H1 (cell line): ENCODE data around the gene TMEM163. TPM values are rescaled to one million over a fixed set of nuclear protein-coding genes. Genes with fewer than 3 reads are reported as not detected.

Source experiments
- CTCF ChIA-PET: fragments of 300-600 bp; sonication (Branson Sonifier 250); formaldehyde crosslinking; loops from one replicate; lab custom pipeline; 2021; ENCODE audit not compliant: partially characterized antibody; lab: Charles Lee
- POLR2A ChIA-PET: fragments of 300-600 bp; sonication (Branson Sonifier 250); formaldehyde crosslinking; loops from one replicate; lab custom pipeline; 2021; ENCODE audit warnings: inconsistent platforms; ENCODE audit not compliant: partially characterized antibody; lab: Charles Lee
- DNase-seq, 2 experiments: peaks; one replicate each; pipeline versions ENCODE4 v3.0.0 to v3.0.0-alpha.2; 2010 to 2022; ENCODE audit warnings: low spot score in 2 of 2, low read depth in 1 of 2, mixed read lengths in 1 of 2
- FAIRE-seq: peaks from 2 replicates; lab custom pipeline; 2011; peaks lifted over from hg19 to GRCh38; lab: Jason Lieb, UNC
- H2AFZ ChIP-seq: 2 replicates; pipeline ENCODE4 v1.8.1; 2012; ENCODE audit warnings: low read length, inconsistent platforms
- H2AK5ac ChIP-seq: 2 replicates; pipeline ENCODE4 v1.6.1; 2013; ENCODE audit warnings: low read depth, low read length
- H2BK120ac ChIP-seq: replicated peaks from 2 replicates; pipeline ENCODE3; 2013; ENCODE audit warnings: low read depth, low read length, inconsistent platforms
- H2BK12ac ChIP-seq: 2 replicates; pipeline ENCODE4 v1.6.1; 2013; ENCODE audit warnings: low read depth, low read length
- H2BK15ac ChIP-seq: 2 replicates; pipeline ENCODE4 v1.6.1; 2013; ENCODE audit warnings: low read length
- H2BK20ac ChIP-seq: 2 replicates; pipeline ENCODE4 v1.6.1; 2013; ENCODE audit warnings: low read length
- H2BK5ac ChIP-seq: 2 replicates; pipeline ENCODE4 v1.6.1; 2013; ENCODE audit warnings: low read depth, low read length
- H3K14ac ChIP-seq: 2 replicates; pipeline ENCODE4 v1.6.1; 2013; ENCODE audit warnings: inconsistent platforms; ENCODE audit not compliant: insufficient read length
- H3K18ac ChIP-seq: 2 replicates; pipeline ENCODE4 v1.6.1; 2013; ENCODE audit warnings: low read length; ENCODE audit errors: extremely low read depth
- H3K23ac ChIP-seq: 2 replicates; pipeline ENCODE4 v1.6.1; 2013; ENCODE audit warnings: inconsistent platforms; ENCODE audit not compliant: insufficient read length
- H3K23me2 ChIP-seq: 2 replicates; pipeline ENCODE4 v1.6.1; 2013; ENCODE audit warnings: low read depth, low read length
- H3K27ac ChIP-seq: 2 replicates; pipeline ENCODE4 v1.6.1; 2011; ENCODE audit warnings: low read depth, low read length, inconsistent platforms
- H3K27me3 ChIP-seq, 4 experiments: replicated peaks in 1 of 4; 1 replicate in 1 of 4; 2 replicates in 3 of 4; pipeline versions ENCODE4 v1.6.1 to v1.8.1; 2011 to 2013; ENCODE audit warnings: low read length in 3 of 4, mild to moderate bottlenecking in 3 of 4, inconsistent platforms in 2 of 4, mixed read lengths in 2 of 4, moderate library complexity in 1 of 4; ENCODE audit not compliant: control insufficient read depth in 3 of 4, insufficient read depth in 3 of 4; ENCODE audit errors: extremely low read depth in 1 of 4
- H3K36me3 ChIP-seq, 4 experiments: 2 replicates each; pipeline versions ENCODE4 v1.6.1 to v1.8.1; 2011 to 2013; ENCODE audit warnings: mild to moderate bottlenecking in 4 of 4, low read length in 3 of 4, moderate library complexity in 2 of 4, control low read depth in 1 of 4, inconsistent platforms in 1 of 4; ENCODE audit not compliant: insufficient read depth in 4 of 4, control insufficient read depth in 2 of 4
- H3K4ac ChIP-seq: replicated peaks from 2 replicates; pipeline ENCODE3; 2013; ENCODE audit warnings: low read length, low read depth, mixed read lengths, inconsistent platforms; ENCODE audit not compliant: insufficient read length
- H3K4me1 ChIP-seq, 4 experiments: replicated peaks in 1 of 4; 1 replicate in 1 of 4; 2 replicates in 3 of 4; pipeline versions ENCODE4 v1.6.1 to v1.8.1; 2011 to 2013; ENCODE audit warnings: low read length in 3 of 4, inconsistent platforms in 2 of 4, mixed read lengths in 1 of 4; ENCODE audit not compliant: insufficient read depth in 4 of 4, control insufficient read depth in 3 of 4
- H3K4me2 ChIP-seq, 2 experiments: 2 replicates each; pipeline versions ENCODE4 v1.6.1 to v1.8.1; 2011 to 2013; ENCODE audit warnings: low read depth in 2 of 2, low read length in 2 of 2, control low read depth in 1 of 2, inconsistent platforms in 1 of 2, mild to moderate bottlenecking in 1 of 2; ENCODE audit not compliant: insufficient read depth in 1 of 2
- H3K4me3 ChIP-seq, 4 experiments: fragments of 200-600, 300-600 bp in 1 of 4; sonication (generic), shearing (Covaris generic), sonication (Bioruptor Twin) in 1 of 4; 2 replicates each; pipeline versions ENCODE4 v1.5.1 to v1.8.1; 2011 to 2016; ENCODE audit warnings: low read length in 4 of 4, low read depth in 3 of 4, control low read depth in 2 of 4, inconsistent platforms in 2 of 4, mild to moderate bottlenecking in 2 of 4, mixed read lengths in 1 of 4, moderate library complexity in 1 of 4; ENCODE audit not compliant: insufficient read depth in 2 of 4; ENCODE audit errors: extremely low read depth in 1 of 4
- H3K56ac ChIP-seq: replicated peaks from 2 replicates; pipeline ENCODE3; 2013; ENCODE audit warnings: low read depth, mild to moderate bottlenecking, mixed read lengths, low read length, inconsistent platforms; ENCODE audit not compliant: insufficient read length
- H3K79me1 ChIP-seq: 2 replicates; pipeline ENCODE4 v1.6.1; 2013; ENCODE audit warnings: low read depth, low read length, control low read depth
- H3K79me2 ChIP-seq, 2 experiments: 2 replicates each; pipeline versions ENCODE4 v1.6.1 to v1.8.1; 2012 to 2013; ENCODE audit warnings: low read length in 2 of 2, mild to moderate bottlenecking in 2 of 2, inconsistent platforms in 1 of 2; ENCODE audit not compliant: insufficient read depth in 2 of 2, control insufficient read depth in 1 of 2
- H3K9ac ChIP-seq, 4 experiments: replicated peaks in 1 of 4; 1 replicate in 1 of 4; 2 replicates in 3 of 4; pipeline versions ENCODE4 v1.6.1 to v1.8.1; 2011 to 2013; ENCODE audit warnings: low read depth in 3 of 4, low read length in 3 of 4, control low read depth in 2 of 4, mild to moderate bottlenecking in 2 of 4, moderate library complexity in 2 of 4, inconsistent platforms in 1 of 4; ENCODE audit errors: extremely low read depth in 1 of 4
- H3K9me3 ChIP-seq, 2 experiments: 2 replicates each; pipeline versions ENCODE4 v1.6.1 to v1.8.1; 2012 to 2013; ENCODE audit warnings: mild to moderate bottlenecking in 2 of 2, moderate library complexity in 2 of 2, control low read depth in 1 of 2, inconsistent platforms in 1 of 2, low read depth in 1 of 2, low read length in 1 of 2, mixed read lengths in 1 of 2; ENCODE audit not compliant: insufficient read depth in 2 of 2
- H4K20me1 ChIP-seq, 2 experiments: replicated peaks in 1 of 2; 2 replicates each; pipeline versions ENCODE3 to v1.8.1; 2011 to 2013; ENCODE audit warnings: inconsistent platforms in 2 of 2, low read length in 2 of 2, mild to moderate bottlenecking in 1 of 2; ENCODE audit not compliant: insufficient read depth in 2 of 2, control insufficient read depth in 1 of 2
- H4K5ac ChIP-seq: 2 replicates; pipeline ENCODE4 v1.6.1; 2013; ENCODE audit warnings: low read length, low read depth, mixed read lengths, inconsistent platforms; ENCODE audit not compliant: insufficient read length
- H4K8ac ChIP-seq: 2 replicates; pipeline ENCODE4 v1.8.0; 2013; ENCODE audit warnings: mild to moderate bottlenecking, moderate library complexity, low read length, inconsistent platforms; ENCODE audit not compliant: insufficient read depth; ENCODE audit errors: extremely low read depth
- H4K91ac ChIP-seq: replicated peaks from 2 replicates; pipeline ENCODE3; 2013; ENCODE audit warnings: low read length, mixed read lengths, inconsistent platforms; ENCODE audit not compliant: insufficient read length
- BACH1 ChIP-seq: IDR thresholded peaks from 2 replicates; pipeline ENCODE4 v1.6.1; 2012; ENCODE audit warnings: low read length, improper control_type of control experiment
- BRCA1 ChIP-seq: IDR thresholded peaks from 2 replicates; pipeline ENCODE4 v1.6.1; 2012; ENCODE audit warnings: low read depth, low read length, improper control_type of control experiment
- CEBPB ChIP-seq: IDR thresholded peaks from 2 replicates; pipeline ENCODE4 v1.6.1; 2012; ENCODE audit warnings: low read depth, low read length
- PHF8 ChIP-seq: fragments of 200-600 bp; sonication (generic); conservative IDR thresholded peaks from 2 replicates; pipeline ENCODE4 v1.7.1; 2012; ENCODE audit warnings: low read depth, mild to moderate bottlenecking, inconsistent platforms, low read length, moderate library complexity
- POLR2A ChIP-seq, 2 experiments: IDR thresholded peaks; 1 replicate in 1 of 2; 2 replicates in 1 of 2; pipeline ENCODE4 v1.6.1; 2011; ENCODE audit warnings: low read depth in 2 of 2, low read length in 2 of 2, mild to moderate bottlenecking in 2 of 2; ENCODE audit errors: control extremely low read depth in 1 of 2
- RFX5 ChIP-seq: IDR thresholded peaks from 2 replicates; pipeline ENCODE4 v1.6.1; 2011; ENCODE audit warnings: low read depth, low read length, improper control_type of control experiment, borderline replicate concordance
- SIX5 ChIP-seq: IDR thresholded peaks from 2 replicates; pipeline ENCODE4 v1.6.1; 2011; ENCODE audit warnings: mild to moderate bottlenecking, low read depth, low read length
- WGBS, 2 experiments: shearing (Covaris generic) in 1 of 2; methylation state at CpG; one replicate each; pipeline versions ENCODE4 v1.1.6 to v1.1.7; 2013 to 2015; ENCODE audit warnings: low lambda C conversion rate in 2 of 2, mixed read lengths in 2 of 2, inconsistent platforms in 1 of 2, low coverage in 1 of 2, missing lambda C conversion rate in 1 of 2; ENCODE audit not compliant: insufficient replicate concordance in 2 of 2, insufficient coverage in 1 of 2, insufficient read length in 1 of 2; ENCODE audit errors: extremely low coverage in 1 of 2, missing lambda C conversion rate in 1 of 2; 5-methylcytosine and 5-hydroxymethylcytosine counted together
- polyA plus RNA-seq, 7 experiments: library from polyadenylated mRNA; depleted of rRNA in 3 of 7; stranded (reverse) in 5 of 7; unstranded in 2 of 7; fragments of >200 nt in 5 of 7; fragments of 200-250 nt in 2 of 7; gene quantifications; 1 replicate in 5 of 7; 2 replicates in 1 of 7; 4 replicates in 1 of 7; pipeline versions ENCODE4 v1.2.1 to v1.2.3, GENCODE V29; 2011 to 2013; ENCODE audit warnings: missing spikeins in 2 of 7, mixed read lengths in 2 of 7
- total RNA-seq: library from RNA; stranded (reverse); fragmentation: NEBNext Ultra II Directional; extraction: Animal tissue kit (Norgen Biotek cat#: 25700); gene quantifications from 2 replicates; pipeline ENCODE4 v1.2.1, GENCODE V29; 2021
- TF ChIP-seq, protein P1 (sequence below): IDR thresholded peaks from 2 replicates; pipeline ENCODE4 v1.6.1; 2012; ENCODE audit warnings: inconsistent platforms

The TMEM163 gene
- total and polyA plus RNA-seq, 2 of the 8 experiments (the other 6 are each of a cell fraction or from before 2014, with no cell fraction given) = 2.8 to 3.2 TPM

- Histone ChIP-seq H3K23me2 (no peaks in the 10 kb centered on the region), H3K79me2 (no peaks in the 10 kb centered on the region), H3K9ac (no peak overlapping the region), H2BK120ac (no peak overlapping the region), H3K56ac (no peak overlapping the region), H4K8ac (no peak overlapping the region)
- TF ChIP-seq SIX5 (no peak), POLR2A (IDR thresholded peaks at IDR 0.05; ENCODE audit: control extremely low read depth in 1 of 2, low read depth in 2 of 2, low read length in 2 of 2) (no peak), RFX5 (no peak), CEBPB (no peak), PHF8 (no peak), BRCA1 (no peak), BACH1 (no peak)
- TF ChIP-seq, protein P1, sequence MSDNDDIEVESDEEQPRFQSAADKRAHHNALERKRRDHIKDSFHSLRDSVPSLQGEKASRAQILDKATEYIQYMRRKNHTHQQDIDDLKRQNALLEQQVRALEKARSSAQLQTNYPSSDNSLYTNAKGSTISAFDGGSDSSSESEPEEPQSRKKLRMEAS = no peak
- TF ChIP-seq, all 59 proteins: peak for 0
- no peaks in the 10 kb centered on the region for H3K79me1 ChIP-seq
- DNase-seq (no peak), FAIRE-seq (no peak)
- H4K5ac ChIP-seq = no peak overlapping the region
- H3K4me2 ChIP-seq = no peak overlapping the region
- no peak overlapping the region for H3K4ac ChIP-seq
- H3K36me3 ChIP-seq = no peaks in the 10 kb centered on the region
- WGBS, 2 experiments = 74% methylated on average over 8 of the region's 8 CpGs; no CpG with 5 or more reads in 1 of the 2 experiments
- no peak overlapping the region for H3K14ac ChIP-seq
- POLR2A ChIA-PET = no interaction called here
- no peaks in the 10 kb centered on the region for H3K9me3 ChIP-seq
- no peak overlapping the region for H2BK15ac ChIP-seq
- no peak overlapping the region for H2BK12ac ChIP-seq
- no peak overlapping the region for H4K91ac ChIP-seq
- H2BK20ac ChIP-seq = no peak overlapping the region
- no peak overlapping the region for H3K23ac ChIP-seq
- no peak overlapping the region for H2AK5ac ChIP-seq
- H3K27ac ChIP-seq = no peak overlapping the region
- H3K4me1 ChIP-seq = peaks cover 0 to 9% (median 5%) of the 10 kb centered on the region in 4 experiments; a peak in 3 of 7 replicates
- H3K27me3 ChIP-seq = no peaks in the 10 kb centered on the region
- H2BK5ac ChIP-seq = no peak overlapping the region
- H3K4me3 ChIP-seq = no peak overlapping the region
- no peaks in the 10 kb centered on the region for H4K20me1 ChIP-seq
- no peak overlapping the region for H3K18ac ChIP-seq
- H2AFZ ChIP-seq = no peak overlapping the region
- CTCF ChIA-PET = interaction anchor here (0.6 to 2.7 kb wide), 6 partner anchors 9 to 85 kb away, joined by 3 to 8 read pairs (median 3); no protein-coding TSS in a partner anchor
Measured at GRCh38 chr2:134536296-134536695, 182.5 kb downstream of the TMEM163 start.
